GM19239 (cell line): ENCODE data around the gene DSCAM.
"Not testable (repeated sequence)": the region's sequence is repeated elsewhere in the genome, so short reads cannot be mapped to it uniquely, and the experiment has no call there.

Experiments
- DNase-seq: peaks from one replicate; pipeline ENCODE4 v3.0.0; 2011; ENCODE audit warnings: low spot score; ENCODE audit not compliant: insufficient read length
- FAIRE-seq: peaks from 2 replicates; lab custom pipeline; 2011; peaks lifted over from hg19 to GRCh38; lab: Jason Lieb, UNC

Gene DSCAM

GRCh38 chr21:40227096-40227495 lies 619.9 kb downstream of the DSCAM start:
- DNase-seq = no peak
- no peak for FAIRE-seq

- FAIRE-seq (no peak), DNase-seq (no peak)
Observed at GRCh38 chr21:40215941-40216340, 631.0 kb downstream of the DSCAM start.

GRCh38 chr21:40210251-40210650 lies 636.7 kb downstream of the DSCAM start:
- FAIRE-seq (no peak), DNase-seq (no peak)

- FAIRE-seq = no peak
- DNase-seq = no peak
Observed at GRCh38 chr21:40208948-40209345, 638.0 kb downstream of the DSCAM start.

- FAIRE-seq (no peak), DNase-seq (no peak)
Observed at GRCh38 chr21:40208206-40208947, 638.6 kb downstream of the DSCAM start.

GRCh38 chr21:40200946-40201345 lies 646.0 kb downstream of the DSCAM start:
- FAIRE-seq = no peak

GRCh38 chr21:40200126-40200525 lies 646.8 kb downstream of the DSCAM start:
- FAIRE-seq (no peak), DNase-seq (no peak)

More at GRCh38 chr21:40200946-40201345, 646.0 kb downstream of the DSCAM start:
- DNase-seq = no peak

GRCh38 chr21:40194185-40194980 lies 652.6 kb downstream of the DSCAM start:
- FAIRE-seq = no peak
- DNase-seq = no peak

- DNase-seq (no peak), FAIRE-seq (no peak)
Observed at GRCh38 chr21:40191616-40192015, 655.3 kb downstream of the DSCAM start.

- DNase-seq (no peak), FAIRE-seq (no peak)
Observed at GRCh38 chr21:40191196-40191595, 655.8 kb downstream of the DSCAM start.

GRCh38 chr21:40187946-40188654 lies 658.9 kb downstream of the DSCAM start:
- FAIRE-seq (no peak), DNase-seq (no peak)

- DNase-seq = no peak
- FAIRE-seq = no peak
Observed at GRCh38 chr21:40187244-40187643, 659.7 kb downstream of the DSCAM start.

GRCh38 chr21:40186045-40186444 lies 660.9 kb downstream of the DSCAM start:
- no peak for FAIRE-seq
- no peak for DNase-seq

- FAIRE-seq (no peak), DNase-seq (no peak)
Observed at GRCh38 chr21:40185208-40185607, 661.8 kb downstream of the DSCAM start.

- FAIRE-seq, DNase-seq: not testable (repeated sequence)
Observed at GRCh38 chr21:40182491-40182890, 664.5 kb downstream of the DSCAM start.

- no peak for FAIRE-seq
- no peak for DNase-seq
Observed at GRCh38 chr21:40179166-40179565, 667.8 kb downstream of the DSCAM start.

- FAIRE-seq (no peak), DNase-seq (no peak)
Observed at GRCh38 chr21:40178726-40179125, 668.2 kb downstream of the DSCAM start.

- FAIRE-seq (no peak), DNase-seq (no peak)
Observed at GRCh38 chr21:40177979-40178378, 669.0 kb downstream of the DSCAM start.

GRCh38 chr21:40176724-40177123 lies 670.2 kb downstream of the DSCAM start:
- FAIRE-seq (no peak), DNase-seq (no peak)

GRCh38 chr21:40173816-40174215 lies 673.1 kb downstream of the DSCAM start:
- no peak for DNase-seq
- FAIRE-seq = no peak

- FAIRE-seq (no peak), DNase-seq (no peak)
Observed at GRCh38 chr21:40169971-40170370, 677.0 kb downstream of the DSCAM start.
